GM19035 (cell line): ENCODE data around the gene OGFOD3.
"Not testable (repeated sequence)": the region's sequence is repeated elsewhere in the genome, so short reads cannot be mapped to it uniquely, and the experiment has no call there.

Source experiments
- ATAC-seq: cut with Tn5 transposase; IDR thresholded peaks from one replicate; pipeline ENCODE4 v1.9.1; 2021; ENCODE audit not compliant: unreplicated experiment

Gene OGFOD3

DNA sequence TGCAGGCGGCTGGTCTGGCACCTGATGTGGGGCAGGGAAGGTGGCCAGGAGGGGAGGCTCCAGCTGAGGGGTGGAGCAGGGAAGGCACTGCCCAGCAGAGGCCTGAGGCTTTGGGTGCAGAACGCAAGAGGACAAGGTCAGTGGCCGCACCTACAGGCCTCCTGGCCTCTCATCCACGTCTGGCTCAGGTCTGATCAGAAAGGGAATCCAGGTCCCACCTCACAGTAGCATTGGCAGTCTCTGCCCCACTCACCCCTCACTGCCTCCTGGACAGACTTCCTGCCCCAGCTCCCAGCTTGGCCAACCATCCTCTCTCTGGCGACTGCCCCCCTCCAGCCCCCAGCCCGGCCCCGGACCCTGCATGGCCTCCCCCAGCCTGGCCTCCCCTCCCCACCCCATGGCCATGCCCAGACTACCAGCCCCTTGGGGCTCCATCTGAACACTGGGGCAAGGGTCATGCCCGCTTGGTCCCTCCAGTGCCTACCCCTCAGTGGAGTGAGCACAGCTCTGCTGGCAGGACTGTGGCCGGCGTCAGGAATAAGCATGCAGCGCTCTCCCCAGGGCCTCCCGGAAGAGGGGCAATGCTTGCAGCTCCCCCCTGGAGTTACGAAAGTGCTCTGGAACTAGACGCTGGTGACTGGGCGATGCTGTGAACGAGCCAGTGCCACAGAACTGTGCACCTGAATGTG is 42.2 kb downstream of the OGFOD3 start:
- no peak for ATAC-seq

DNA sequence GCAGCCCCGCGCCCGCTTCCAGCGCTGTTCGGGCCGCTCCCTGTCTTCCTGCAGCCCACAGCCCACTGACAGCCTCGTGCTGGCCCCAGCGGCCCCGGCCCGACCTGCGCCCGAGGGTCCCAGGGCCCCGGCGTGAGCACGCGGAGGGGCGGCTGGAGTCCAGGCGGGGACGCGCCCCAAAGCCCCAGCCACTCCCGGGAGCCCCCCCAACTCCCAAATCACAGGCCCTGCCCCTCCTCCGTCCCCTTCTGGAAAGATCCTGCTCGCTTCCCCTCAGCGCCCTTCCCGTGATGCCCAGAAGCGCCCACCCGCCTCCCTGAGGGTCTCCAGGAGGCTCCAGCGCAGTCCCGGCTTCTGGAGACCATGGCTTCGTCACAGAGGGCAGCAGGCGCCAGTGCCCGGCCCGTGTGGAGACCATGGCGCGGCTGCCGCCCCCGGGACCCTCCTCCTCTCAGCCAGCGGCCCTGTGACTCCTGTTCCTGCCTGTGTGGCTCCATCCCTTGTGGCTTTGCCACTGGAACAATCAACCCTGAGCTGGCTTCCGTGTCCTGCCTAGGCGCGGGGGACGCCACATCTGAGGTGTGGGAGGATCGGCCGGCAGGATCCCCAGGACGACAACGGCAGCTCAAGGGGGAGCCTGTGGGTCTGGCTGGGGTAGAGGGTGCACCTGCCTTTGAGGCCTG is 42.9 kb downstream of the OGFOD3 start:
- ATAC-seq, result no peak

DNA sequence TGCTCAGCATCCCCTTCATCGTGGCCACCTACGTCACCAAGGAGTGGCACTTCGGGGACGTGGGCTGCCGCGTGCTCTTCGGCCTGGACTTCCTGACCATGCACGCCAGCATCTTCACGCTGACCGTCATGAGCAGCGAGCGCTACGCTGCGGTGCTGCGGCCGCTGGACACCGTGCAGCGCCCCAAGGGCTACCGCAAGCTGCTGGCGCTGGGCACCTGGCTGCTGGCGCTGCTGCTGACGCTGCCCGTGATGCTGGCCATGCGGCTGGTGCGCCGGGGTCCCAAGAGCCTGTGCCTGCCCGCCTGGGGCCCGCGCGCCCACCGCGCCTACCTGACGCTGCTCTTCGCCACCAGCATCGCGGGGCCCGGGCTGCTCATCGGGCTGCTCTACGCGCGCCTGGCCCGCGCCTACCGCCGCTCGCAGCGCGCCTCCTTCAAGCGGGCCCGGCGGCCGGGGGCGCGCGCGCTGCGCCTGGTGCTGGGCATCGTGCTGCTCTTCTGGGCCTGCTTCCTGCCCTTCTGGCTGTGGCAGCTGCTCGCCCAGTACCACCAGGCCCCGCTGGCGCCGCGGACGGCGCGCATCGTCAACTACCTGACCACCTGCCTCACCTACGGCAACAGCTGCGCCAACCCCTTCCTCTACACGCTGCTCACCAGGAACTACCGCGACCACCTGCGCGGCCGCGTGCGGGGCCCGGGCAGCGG is 43.6 kb downstream of the OGFOD3 start:
- ATAC-seq, result no peak

DNA sequence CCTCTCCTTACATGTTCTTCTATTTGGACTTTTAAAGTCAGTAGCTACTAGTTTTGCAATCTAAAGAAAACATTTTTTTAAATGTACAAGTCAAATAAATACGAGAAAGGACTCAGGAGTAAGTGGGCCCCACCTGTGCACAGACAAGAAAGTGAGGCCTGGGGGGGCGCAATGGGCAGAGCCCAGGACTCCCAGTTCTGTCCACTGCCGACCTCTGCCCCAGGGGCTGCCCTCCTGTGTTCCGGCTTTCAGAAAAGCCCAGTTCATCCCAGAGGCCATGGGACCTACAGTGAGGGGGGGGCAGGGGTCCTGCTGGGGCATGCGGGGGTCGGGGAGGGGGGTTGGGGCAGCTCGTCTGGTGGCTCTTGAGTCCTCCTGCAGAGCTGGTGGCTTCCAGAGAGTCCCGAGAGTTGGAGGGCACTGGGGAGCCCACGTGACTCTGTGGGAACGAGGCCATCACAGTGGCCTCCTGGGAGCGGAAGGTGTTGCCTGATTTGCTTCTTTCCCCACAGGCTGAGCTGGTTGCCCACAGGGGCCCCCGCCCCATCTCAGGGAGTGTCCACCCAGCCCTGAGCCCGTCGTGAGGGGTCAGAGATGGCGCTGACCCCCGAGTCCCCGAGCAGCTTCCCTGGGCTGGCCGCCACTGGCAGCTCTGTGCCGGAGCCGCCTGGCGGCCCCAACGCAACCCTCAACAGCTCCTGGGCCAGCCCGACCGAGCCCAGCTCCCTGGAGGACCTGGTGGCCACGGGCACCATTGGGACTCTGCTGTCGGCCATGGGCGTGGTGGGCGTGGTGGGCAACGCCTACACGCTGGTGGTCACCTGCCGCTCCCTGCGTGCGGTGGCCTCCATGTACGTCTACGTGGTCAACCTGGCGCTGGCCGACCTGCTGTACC is 44.4 kb downstream of the OGFOD3 start:
- no peak for ATAC-seq

DNA sequence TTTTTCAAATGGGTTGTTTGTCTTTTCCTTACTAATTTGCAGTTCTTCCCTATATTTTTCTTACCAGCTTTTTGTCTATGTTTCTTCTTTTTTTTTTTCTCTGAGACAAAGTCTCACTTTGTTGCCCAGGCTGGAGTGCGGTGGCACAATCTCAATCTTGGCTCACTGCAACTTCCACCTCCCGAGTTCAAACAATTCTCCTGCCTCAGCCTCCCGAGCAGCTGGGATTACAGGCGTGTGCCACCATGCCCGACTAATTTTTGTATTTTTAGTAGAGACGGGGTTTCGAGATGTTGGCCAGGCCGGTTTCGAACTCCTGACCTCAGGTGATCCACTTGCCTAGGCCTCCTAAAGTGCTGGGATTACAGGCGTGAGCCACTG is 45.3 kb downstream of the OGFOD3 start:
- ATAC-seq, result not testable (repeated sequence)

DNA sequence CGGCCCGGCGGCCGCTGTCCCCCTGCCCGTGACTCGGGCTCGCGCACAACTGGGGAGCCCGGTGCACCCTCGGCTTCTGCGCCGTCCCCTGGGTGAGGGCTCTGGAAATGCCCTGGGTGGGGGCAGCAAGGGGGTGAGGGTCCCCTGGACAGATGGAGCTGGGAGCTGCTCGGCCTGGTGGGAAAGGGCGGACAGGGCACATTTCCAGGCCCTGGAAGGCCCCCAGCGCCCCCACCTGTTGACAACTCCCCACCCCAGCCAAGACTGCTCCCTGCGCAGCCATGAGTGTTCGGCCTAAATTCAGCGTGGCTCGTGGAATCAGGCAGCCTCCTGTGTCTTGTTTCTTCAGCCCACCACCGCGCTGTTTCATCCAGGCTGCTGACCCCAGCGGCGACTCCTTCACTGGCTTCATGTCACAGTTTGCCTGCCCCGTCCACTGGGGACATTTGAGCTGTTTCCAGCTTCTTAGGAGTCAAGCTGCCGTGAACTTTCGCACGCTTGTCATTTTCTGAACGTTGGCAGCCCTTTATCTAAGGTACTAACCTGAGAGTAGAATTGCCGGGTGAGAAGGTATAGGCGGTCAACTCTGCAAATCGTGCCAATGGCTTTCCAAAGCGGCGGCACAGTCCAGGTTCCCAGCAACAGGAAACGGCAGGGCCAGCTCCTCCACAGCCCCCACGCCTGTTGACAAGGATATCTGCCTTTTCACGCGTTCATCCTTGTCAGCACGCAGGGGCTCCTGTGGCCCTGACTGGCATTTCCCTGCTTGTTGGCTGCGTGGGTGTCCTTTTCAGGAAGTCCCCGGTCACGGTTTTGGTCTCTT is 45.9 kb downstream of the OGFOD3 start:
- no peak for ATAC-seq

DNA sequence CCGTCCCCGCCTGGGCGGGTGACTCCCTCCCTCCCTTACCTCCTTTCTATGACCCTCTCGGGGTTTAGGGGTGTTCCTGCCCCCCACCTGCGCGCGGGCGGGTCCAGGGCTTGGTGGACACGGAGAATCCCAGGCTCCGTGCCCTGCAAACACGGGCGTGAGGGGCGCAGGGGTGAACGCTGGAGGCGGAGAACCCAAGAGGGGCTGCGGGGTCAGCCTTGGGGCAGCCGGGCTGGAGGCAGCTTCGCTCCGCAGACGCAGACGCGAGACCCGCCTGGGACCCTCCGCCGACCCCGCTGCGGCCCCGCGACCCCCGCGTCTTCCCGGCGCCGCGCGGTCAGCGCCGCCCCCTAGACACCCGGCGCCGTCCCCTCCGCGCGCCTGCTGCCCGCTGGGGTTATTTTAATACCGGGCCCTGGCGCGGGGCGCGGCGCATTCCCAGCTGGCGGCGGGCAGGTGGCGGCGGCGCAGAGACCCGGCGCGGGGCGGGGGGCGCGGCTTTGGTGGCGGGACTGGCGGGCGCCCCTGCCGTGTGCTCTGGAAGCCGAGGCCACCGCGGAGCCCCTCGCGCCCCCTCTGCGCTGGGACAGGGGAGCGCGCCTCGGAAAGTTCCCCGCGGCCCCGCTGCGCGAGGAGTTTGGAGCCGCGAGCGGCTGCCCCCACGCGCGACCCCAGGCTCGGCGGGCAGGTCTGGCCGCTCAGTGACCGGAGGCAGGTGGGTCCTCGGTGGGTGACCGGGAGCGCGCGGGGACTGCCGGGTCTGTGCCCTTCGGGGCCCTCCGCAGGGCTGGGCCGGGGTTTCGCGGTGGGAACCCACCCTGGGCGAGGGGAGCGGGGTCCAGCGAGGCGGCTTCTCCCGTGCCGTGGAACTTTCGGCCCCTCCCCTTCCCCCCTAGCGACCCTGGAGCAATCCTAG is 46.8 kb downstream of the OGFOD3 start, which contains the start of gene UTS2R:
Gene UTS2R, plus strand, starts transcription at position 433 of the 916 bp plus-strand sequence. CDS start 2,560 bp downstream, outside the sequence.
- ATAC-seq, result no peak

DNA sequence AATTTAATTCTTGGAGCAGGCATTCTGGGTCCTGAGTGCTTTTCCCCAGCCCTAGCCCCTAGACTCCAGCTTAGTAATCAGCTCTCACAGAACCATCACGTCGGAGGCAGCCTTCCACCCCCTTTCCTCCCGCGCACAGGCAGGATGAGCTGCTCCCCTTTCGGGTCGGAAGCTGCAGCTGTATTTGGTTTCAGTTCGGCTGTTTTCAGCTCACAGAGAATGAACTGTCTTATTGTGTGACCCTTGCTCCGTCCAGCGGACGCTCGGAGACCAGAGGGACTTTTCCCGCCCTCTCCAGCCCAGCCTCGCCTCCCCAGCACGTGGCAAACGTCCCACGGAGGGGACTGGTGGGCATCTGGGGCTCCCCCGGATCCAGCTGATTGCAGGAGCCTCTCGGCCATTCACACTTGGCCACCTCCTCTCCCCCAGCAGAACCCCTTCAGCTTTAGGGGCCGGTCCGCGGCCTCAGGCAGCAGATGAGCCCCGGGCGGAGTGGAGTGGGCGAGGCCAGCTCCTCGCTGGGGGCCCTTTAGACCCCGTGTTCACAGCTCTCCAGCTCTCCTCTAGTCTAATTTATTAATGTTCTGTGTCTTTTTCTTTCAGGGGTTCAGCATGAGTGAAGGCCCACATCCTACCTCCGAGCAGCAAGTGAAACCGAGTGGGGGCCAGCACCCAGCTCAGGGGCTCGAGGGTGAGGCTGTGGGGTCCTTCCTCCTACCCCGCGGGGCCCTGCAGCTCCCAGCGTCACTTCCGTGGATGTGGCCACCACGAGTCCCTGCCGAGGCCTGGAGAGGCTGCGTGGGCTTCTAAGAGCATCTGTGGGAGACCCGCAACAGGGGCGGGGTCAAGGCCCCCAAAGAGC is 47.7 kb downstream of the OGFOD3 start:
- ATAC-seq, result no peak

DNA sequence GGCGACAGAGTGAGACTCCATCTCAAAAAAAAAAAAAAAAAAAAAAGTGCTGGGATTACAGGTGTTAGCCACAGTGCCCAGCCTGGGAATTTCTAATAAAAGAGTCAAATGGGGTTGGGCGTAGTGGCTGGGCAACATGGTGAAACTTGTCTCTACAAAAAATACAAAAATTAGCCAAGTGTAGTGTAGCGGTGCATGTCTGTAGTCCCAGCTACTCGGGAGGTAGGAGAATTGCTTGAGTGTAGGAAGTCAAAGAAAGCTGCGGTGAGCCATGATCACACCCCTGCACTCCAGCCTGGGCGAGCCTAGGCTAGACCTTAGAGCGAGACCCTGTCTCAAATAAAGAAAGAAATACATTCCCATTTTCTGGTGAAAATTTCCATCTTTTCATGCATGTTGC is 49.2 kb downstream of the OGFOD3 start:
- ATAC-seq, result no peak

DNA sequence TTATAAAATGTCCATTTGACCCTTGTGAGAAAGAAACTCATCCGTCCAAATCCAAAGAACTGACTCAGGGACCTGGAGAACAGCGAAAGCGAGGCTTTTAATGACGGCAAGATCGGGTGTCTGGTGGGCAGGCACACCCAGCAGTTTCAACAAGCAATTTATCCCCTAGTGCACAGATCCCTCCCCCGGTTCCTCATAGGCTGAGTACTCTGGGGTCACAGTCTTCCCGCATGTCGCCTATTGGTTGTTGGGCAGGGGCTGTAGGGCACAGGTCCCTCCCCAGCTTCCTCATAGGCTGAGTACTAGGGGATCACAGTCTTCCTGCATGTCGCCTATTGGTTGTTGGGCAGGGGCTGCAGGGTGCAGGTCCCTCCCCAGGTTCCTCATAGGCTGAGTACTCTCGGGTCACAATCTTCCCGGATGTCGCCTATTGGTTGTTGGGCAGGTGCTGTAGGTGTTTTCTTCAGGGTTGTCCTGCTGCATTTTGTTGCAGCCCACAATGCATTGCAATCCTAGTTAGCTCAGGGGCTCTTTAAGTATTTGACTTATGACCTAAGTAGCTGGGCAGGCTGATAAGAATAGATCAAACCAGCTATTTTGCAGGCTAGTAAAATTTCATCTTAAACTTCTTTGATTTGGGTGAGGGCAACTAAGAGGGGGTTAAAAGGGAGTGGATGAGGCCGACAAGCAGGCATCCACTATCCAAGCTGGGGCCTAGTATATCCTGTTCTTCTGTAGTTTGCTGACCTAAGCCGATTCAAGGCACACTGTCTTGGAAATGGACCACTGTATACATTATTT is 50.5 kb downstream of the OGFOD3 start:
- no peak for ATAC-seq

DNA sequence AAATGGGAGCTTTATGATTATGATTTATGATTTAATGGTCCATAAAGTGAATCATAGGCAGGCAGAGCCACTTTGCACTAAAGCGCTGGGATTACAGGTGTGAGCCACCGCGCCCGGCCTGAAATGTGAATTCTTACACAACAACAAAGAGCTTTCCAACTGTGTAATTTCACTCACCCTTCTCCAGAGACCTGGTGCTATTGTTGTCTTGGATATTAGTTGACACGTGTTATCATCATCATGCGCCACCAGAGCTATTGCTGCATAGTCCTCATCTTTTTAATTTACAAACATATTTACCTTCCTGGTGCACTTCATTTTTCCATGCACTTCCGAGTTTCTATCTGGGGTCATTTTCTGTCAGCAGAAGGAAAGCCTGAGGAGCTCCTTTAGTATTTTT is 51.6 kb downstream of the OGFOD3 start:
- ATAC-seq, result no peak

DNA sequence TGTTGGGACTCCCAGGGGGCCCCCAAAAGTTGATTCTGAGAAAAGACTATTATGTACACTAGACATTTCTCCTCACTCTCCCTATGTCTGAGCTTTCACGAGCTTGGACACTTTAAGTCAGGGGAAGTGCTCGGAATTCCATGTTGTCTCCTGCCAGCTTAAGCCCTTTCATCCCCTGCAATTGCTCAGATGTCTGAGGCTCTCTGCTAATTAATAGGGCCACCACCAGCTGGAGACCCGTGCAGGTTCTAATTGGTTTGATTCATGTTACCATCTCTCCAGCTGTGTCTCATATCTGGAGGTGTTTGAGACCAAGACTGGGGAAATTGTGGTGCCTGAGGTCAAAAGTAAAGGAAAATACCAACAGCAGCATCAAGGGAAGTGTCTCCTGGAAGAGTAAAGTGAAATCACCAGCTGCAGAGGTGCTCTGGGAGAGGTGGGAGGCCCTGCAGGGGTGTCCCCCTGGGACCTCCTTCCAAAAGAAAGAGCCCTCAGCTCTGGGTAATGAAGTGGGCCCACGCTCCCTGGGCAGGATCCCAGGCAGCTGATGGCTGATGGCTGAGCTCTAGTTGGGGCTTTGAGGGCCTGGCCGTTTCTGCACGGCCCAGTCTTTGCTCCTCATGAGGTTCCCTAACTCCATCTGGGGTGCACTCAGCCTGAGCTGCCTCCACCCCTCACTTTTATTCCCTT is 52.6 kb downstream of the OGFOD3 start:
- no peak for ATAC-seq

DNA sequence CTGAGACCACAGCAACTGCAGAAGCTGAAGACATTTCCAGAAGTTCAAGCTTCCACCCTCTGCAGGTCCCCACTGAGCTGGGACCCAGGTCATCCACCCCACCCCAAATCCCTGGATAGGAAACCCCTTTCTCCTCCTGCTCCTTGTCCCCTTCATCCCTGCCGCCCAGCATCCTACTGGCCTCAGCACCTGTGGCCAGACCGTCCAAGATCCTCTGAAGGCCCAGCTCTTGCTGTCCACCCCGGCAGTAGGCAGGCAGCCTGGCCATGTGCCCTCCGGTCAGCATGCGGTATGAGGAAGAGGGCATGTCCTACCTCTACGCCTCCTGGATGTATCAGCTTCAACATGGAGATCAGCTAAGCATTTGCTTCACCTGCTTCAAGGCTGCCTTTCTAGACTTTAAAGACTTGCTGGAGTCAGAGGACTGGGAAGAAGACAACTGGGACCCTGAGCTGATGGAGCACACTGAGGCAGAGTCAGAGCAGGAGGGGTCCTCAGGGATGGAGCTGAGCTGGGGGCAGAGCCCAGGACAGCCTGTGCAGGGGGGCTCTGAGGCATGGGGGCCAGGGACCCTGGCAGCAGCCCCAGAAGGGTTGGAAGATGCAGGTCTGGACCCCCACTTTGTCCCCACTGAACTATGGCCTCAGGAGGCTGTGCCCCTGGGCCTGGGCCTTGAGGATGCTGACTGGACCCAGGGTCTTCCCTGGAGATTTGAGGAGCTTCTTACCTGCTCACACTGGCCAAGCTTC is 56.3 kb downstream of the OGFOD3 start:
- ATAC-seq, result no peak

DNA sequence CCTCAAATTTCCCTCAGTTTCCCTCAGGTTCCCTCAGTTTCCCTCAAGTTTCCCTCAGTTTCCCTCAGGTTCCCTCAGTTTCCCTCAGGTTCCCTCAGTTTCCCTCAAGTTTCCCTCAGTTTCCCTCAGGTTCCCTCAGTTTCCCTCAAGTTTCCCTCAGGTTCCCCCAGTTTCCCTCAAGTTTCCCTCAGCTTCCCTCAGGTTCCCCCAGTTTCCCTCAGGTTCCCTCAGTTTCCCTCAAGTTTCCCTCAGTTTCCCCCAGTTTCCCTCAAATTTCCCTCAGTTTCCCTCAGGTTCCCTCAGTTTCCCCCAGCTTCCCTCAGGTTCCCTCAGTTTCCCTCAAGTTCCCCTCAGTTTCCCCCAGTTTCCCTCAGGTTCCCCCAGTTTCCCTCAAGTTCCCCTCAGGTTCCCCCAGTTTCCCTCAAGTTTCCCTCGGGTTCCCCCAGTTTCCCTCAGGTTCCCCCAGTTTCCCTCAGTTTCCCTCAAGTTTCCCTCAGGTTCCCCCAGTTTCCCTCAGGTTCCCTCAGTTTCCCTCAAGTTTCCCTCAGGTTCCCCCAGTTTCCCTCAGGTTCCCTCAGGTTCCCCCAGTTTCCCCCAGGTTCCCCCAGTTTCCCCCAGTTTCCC is 58.8 kb downstream of the OGFOD3 start:
- not testable (repeated sequence) for ATAC-seq

DNA sequence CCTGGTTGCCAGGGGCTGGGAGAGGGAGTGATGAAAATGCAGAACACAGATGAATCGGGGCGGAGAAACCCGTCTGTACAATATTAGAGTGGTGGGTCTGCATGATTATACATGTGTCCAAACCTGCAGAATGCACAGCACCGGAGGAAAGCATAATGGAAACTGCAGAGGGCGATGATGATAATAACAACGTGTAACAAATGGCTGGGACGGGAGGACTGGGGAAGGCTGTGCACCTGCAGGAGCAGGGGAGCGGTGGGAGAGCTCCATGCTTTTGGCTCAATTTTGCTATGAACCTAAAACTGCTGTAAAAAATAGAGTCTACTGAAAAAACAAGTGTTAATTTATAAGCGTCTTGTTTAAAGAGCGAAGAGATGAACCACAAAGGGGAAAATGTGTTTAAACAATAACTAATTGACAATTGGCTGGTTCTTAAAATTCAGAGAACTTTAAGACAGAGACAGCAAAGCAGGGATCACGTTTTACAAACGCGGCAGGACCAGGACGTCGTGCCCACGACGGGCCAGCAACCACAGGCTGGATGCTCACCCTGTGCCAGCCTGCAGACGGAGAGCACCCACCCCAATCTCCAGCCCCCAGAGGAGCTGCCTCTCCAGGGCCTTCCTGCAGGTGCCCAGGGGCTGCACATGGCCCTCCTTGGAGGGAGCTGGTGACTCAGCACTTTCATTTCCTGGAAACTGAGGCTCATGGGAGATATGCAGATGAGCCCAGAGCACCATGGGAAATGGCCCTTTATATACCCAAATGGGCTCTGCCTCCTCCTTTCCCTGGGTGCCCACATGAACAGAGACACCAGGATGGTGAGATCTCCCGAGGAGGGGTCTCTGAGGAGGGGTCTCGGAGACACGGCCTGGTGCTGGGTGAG is 59.7 kb downstream of the OGFOD3 start, which contains the start of gene TEX19:
Gene TEX19, plus strand, starts transcription at position 783 of the 886 bp plus-strand sequence. CDS start 2,904 bp downstream, outside the sequence.
- no peak for ATAC-seq
